ENCODE measurements around the gene OR3A1.

DNA sequence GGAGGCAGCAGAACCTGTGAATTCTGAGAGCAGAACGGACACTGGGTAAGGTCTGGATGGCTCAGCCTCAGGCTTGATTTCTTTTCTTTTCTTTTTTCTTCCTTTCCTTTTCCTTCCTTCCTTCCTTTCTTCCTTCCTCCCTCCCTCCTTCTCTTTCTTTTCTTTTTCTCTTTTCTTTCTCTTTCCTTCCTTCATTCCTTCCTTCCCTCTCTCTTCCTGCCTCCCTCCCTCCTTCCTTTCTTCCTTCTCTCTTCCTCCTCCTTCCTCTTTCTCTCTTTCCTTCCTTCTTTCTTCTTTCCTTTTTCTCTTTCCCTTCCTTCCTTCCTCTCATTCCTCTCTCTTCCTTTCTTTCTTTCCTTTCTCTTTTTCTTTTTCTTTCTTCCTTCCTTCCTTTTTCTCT lies 38.0 kb downstream of the OR3A1 start:
- TF ChIP-seq EP300 (IDR thresholded peaks at IDR 0.05; ENCODE audit: borderline replicate concordance in 1 of 2, low read depth in 2 of 2, low read length in 2 of 2): no peak
- TF ChIP-seq GABPA (IDR thresholded peaks at IDR 0.05; ENCODE audit: borderline replicate concordance, insufficient read depth, low read length): no peak
- TF ChIP-seq POLR2A (IDR thresholded peaks at IDR 0.05; ENCODE audit: control extremely low read depth in 1 of 2, low read depth in 2 of 2, low read length in 2 of 2): no peak
- TF ChIP-seq, protein P1, sequence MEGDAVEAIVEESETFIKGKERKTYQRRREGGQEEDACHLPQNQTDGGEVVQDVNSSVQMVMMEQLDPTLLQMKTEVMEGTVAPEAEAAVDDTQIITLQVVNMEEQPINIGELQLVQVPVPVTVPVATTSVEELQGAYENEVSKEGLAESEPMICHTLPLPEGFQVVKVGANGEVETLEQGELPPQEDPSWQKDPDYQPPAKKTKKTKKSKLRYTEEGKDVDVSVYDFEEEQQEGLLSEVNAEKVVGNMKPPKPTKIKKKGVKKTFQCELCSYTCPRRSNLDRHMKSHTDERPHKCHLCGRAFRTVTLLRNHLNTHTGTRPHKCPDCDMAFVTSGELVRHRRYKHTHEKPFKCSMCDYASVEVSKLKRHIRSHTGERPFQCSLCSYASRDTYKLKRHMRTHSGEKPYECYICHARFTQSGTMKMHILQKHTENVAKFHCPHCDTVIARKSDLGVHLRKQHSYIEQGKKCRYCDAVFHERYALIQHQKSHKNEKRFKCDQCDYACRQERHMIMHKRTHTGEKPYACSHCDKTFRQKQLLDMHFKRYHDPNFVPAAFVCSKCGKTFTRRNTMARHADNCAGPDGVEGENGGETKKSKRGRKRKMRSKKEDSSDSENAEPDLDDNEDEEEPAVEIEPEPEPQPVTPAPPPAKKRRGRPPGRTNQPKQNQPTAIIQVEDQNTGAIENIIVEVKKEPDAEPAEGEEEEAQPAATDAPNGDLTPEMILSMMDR (IDR thresholded peaks at IDR 0.05; ENCODE audit: control extremely low read depth in 1 of 3, insufficient read depth in 1 of 3, low read depth in 1 of 3, low read length in 3 of 3): no peak
- no peak for TF ChIP-seq TCF12 (IDR thresholded peaks at IDR 0.05; ENCODE audit: low read depth, low read length)
- no peak for TF ChIP-seq CBX8 (IDR thresholded peaks at IDR 0.05; ENCODE audit: borderline replicate concordance, low read depth, low read length)
- no peak for TF ChIP-seq KDM4A (IDR thresholded peaks at IDR 0.05; ENCODE audit: low read depth, low read length, severe bottlenecking)
- TF ChIP-seq PHF8 (conservative IDR thresholded peaks at IDR 0.05; ENCODE audit: low read depth, low read length): no peak
- TF ChIP-seq SIX5 (IDR thresholded peaks at IDR 0.05; ENCODE audit: low read depth, low read length): no peak
- no peak for TF ChIP-seq EZH2 (IDR thresholded peaks at IDR 0.05; ENCODE audit: low read depth, low read length, severe bottlenecking)
- TF ChIP-seq, protein P2, sequence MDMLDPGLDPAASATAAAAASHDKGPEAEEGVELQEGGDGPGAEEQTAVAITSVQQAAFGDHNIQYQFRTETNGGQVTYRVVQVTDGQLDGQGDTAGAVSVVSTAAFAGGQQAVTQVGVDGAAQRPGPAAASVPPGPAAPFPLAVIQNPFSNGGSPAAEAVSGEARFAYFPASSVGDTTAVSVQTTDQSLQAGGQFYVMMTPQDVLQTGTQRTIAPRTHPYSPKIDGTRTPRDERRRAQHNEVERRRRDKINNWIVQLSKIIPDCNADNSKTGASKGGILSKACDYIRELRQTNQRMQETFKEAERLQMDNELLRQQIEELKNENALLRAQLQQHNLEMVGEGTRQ (IDR thresholded peaks at IDR 0.05; ENCODE audit: low read length): no peak
- TF ChIP-seq, protein P3, sequence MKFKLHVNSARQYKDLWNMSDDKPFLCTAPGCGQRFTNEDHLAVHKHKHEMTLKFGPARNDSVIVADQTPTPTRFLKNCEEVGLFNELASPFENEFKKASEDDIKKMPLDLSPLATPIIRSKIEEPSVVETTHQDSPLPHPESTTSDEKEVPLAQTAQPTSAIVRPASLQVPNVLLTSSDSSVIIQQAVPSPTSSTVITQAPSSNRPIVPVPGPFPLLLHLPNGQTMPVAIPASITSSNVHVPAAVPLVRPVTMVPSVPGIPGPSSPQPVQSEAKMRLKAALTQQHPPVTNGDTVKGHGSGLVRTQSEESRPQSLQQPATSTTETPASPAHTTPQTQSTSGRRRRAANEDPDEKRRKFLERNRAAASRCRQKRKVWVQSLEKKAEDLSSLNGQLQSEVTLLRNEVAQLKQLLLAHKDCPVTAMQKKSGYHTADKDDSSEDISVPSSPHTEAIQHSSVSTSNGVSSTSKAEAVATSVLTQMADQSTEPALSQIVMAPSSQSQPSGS (IDR thresholded peaks at IDR 0.05; ENCODE audit: low read length): no peak

Measured in H1 (cell line).